Sigmoid colon (tissue), 4 donors: ENCODE data around the gene MCM3.

Experiments used
- POLR2A ChIP-seq, 2 donors: fragments of 450-650 bp; IDR thresholded peaks; one replicate each; pipeline ENCODE4 v1.6.1; 2016; ENCODE audit warnings: antibody characterized with exemption in 2 of 2, mild to moderate bottlenecking in 2 of 2, moderate library complexity in 2 of 2
- POLR2AphosphoS5 ChIP-seq, 4 donors: sonication (generic); formaldehyde crosslinking; IDR thresholded peaks; one replicate each; pipeline ENCODE4 v1.6.1; 2017; ENCODE audit warnings: antibody characterized with exemption in 4 of 4
- TF ChIP-seq, protein P1 (sequence below), 4 experiments: fragments of 450-650 bp in 3 of 4; fragments of 200-600 bp in 1 of 4; IDR thresholded peaks; one replicate each; pipeline ENCODE4 v1.5.1; 2016 to 2019; ENCODE audit warnings: antibody characterized with exemption in 4 of 4, mild to moderate bottlenecking in 3 of 4, moderate library complexity in 2 of 4

DNA sequence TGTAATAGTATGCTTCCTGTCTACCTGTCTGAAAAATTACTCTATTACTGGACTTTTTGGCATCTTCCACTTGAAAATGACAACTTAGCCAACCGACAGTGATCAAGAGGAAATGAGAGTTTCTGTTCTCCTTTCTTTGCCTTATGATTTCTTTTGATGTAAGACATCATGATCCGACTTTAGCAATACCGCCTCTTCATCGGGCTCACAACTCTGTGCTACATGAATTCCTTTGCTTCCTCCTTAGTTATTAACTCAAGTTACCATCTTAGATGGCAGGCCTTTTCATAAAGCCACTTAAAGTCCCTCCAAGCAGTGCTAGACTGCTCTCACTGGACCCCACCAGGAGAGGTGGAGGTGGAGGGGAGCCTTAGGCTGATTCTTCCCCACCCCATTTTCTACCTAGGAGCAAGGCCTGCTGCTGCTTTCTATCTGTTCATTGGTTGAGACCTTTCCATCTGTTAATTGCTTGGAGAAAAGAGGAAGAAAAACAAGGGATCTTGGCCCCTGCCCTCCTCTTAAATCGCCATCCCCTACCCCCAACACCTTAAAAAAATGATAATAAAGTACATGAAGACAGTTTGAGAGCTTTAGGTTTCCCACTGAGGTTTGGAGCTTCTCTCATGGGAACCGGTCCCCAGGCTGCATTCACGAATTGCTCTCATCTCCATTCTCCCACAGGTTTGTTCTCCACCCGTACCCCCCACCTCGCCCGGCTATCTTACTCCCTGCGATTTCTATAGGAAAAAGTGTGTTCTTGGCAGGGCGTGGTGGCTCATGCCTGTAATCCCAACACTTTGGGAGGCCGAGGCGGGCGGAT is 21.6 kb upstream of the MCM3 start:
- TF ChIP-seq POLR2A (IDR thresholded peaks at IDR 0.05) (no peak), POLR2AphosphoS5 (IDR thresholded peaks at IDR 0.05) (no peak)
- TF ChIP-seq, protein P1, sequence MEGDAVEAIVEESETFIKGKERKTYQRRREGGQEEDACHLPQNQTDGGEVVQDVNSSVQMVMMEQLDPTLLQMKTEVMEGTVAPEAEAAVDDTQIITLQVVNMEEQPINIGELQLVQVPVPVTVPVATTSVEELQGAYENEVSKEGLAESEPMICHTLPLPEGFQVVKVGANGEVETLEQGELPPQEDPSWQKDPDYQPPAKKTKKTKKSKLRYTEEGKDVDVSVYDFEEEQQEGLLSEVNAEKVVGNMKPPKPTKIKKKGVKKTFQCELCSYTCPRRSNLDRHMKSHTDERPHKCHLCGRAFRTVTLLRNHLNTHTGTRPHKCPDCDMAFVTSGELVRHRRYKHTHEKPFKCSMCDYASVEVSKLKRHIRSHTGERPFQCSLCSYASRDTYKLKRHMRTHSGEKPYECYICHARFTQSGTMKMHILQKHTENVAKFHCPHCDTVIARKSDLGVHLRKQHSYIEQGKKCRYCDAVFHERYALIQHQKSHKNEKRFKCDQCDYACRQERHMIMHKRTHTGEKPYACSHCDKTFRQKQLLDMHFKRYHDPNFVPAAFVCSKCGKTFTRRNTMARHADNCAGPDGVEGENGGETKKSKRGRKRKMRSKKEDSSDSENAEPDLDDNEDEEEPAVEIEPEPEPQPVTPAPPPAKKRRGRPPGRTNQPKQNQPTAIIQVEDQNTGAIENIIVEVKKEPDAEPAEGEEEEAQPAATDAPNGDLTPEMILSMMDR (IDR thresholded peaks at IDR 0.05), result no peak
